T-helper 2 cell (primary cell): ENCODE measurements around the gene TAF1C.
"Not testable (repeated sequence)": the region's sequence is repeated elsewhere in the genome, so short reads cannot be mapped to it uniquely, and the experiment has no call there.

Experiments
- DNase-seq, 5 experiments: peaks; one replicate each; pipeline versions ENCODE4 v3.0.0 to v3.0.0-alpha.2; 2012 to 2022
- total RNA-seq, 2 donors: gene quantifications; one replicate each; lab custom pipeline; 2026; lab: John Stamatoyannopoulos, UW

TAF1C gene
- total RNA-seq = 67.0 to 85.7 reads per million in 2 donors

GRCh38 chr16:84186685-84187437 is at the start of gene TAF1C:
TSS of gene TAF1C (minus strand) at chr16:84187057. CDS start at chr16:84184988, 2,069 bp downstream.
- peak; percentile 77 to 92 (median 81) for DNase-seq

- DNase-seq = no peak
Observed at GRCh38 chr16:84234321-84235241, 47.7 kb upstream of the TAF1C start.

- no peak for DNase-seq
Observed at GRCh38 chr16:84233748-84234147, 46.9 kb upstream of the TAF1C start.

- no peak for DNase-seq
Observed at GRCh38 chr16:84232969-84233368, 46.1 kb upstream of the TAF1C start.

- no peak for DNase-seq
Observed at GRCh38 chr16:84232060-84232459, 45.2 kb upstream of the TAF1C start.

GRCh38 chr16:84229471-84229870 is 42.6 kb upstream of the TAF1C start:
- no peak for DNase-seq

GRCh38 chr16:84228256-84228838 is 41.5 kb upstream of the TAF1C start:
- no peak for DNase-seq

- DNase-seq = no peak
Observed at GRCh38 chr16:84227548-84227947, 40.7 kb upstream of the TAF1C start.

GRCh38 chr16:84226026-84226425 is 39.2 kb upstream of the TAF1C start:
- no peak for DNase-seq

GRCh38 chr16:84225571-84225970 is 38.7 kb upstream of the TAF1C start:
- DNase-seq = no peak

- no peak for DNase-seq
Observed at GRCh38 chr16:84225126-84225525, 38.3 kb upstream of the TAF1C start.

GRCh38 chr16:84224554-84224953 is 37.7 kb upstream of the TAF1C start:
- no peak for DNase-seq

- no peak for DNase-seq
Observed at GRCh38 chr16:84223456-84223855, 36.6 kb upstream of the TAF1C start.

- DNase-seq = no peak
Observed at GRCh38 chr16:84220851-84221250, 34.0 kb upstream of the TAF1C start.

- DNase-seq = no peak
Observed at GRCh38 chr16:84218956-84219355, 32.1 kb upstream of the TAF1C start.

- DNase-seq = no peak
Observed at GRCh38 chr16:84218176-84218823, 31.4 kb upstream of the TAF1C start.

- not testable (repeated sequence) for DNase-seq
Observed at GRCh38 chr16:84216144-84216543, 29.3 kb upstream of the TAF1C start.

GRCh38 chr16:84215531-84215930 is 28.7 kb upstream of the TAF1C start:
- DNase-seq = no peak

- no peak for DNase-seq
Observed at GRCh38 chr16:84214451-84215066, 27.7 kb upstream of the TAF1C start.

GRCh38 chr16:84212631-84213030 is 25.8 kb upstream of the TAF1C start:
- no peak for DNase-seq

- no peak for DNase-seq
Observed at GRCh38 chr16:84212154-84212553, 25.3 kb upstream of the TAF1C start.

GRCh38 chr16:84209989-84210388 is 23.1 kb upstream of the TAF1C start:
- no peak for DNase-seq
